ENCODE measurements around the gene SLCO4A1.

- no peak for TF ChIP-seq CTCF (IDR thresholded peaks at IDR 0.05; ENCODE audit: low read depth, low read length, poor library complexity, severe bottlenecking)
- no peak for TF ChIP-seq EZH2phosphoT487 (IDR thresholded peaks at IDR 0.05; ENCODE audit: borderline replicate concordance, low read length)
Measured at GRCh38 chr20:62694868-62695267, 52.6 kb downstream of the SLCO4A1 start.

Measured in DOHH2 (cell line).